ENCODE measurements around the gene PSMB2.

- TF ChIP-seq NANOG (IDR thresholded peaks at IDR 0.05; ENCODE audit: insufficient read depth, low read depth, low read length, poor library complexity, severe bottlenecking) (no peak), POLR2AphosphoS5 (IDR thresholded peaks at IDR 0.05; ENCODE audit: low read depth, low read length) (no peak), FOSL1 (IDR thresholded peaks at IDR 0.05; ENCODE audit: insufficient read depth, low read depth, low read length) (no peak), MAFK (IDR thresholded peaks at IDR 0.05; ENCODE audit: low read depth, low read length) (no peak)
- TF ChIP-seq, protein P1, sequence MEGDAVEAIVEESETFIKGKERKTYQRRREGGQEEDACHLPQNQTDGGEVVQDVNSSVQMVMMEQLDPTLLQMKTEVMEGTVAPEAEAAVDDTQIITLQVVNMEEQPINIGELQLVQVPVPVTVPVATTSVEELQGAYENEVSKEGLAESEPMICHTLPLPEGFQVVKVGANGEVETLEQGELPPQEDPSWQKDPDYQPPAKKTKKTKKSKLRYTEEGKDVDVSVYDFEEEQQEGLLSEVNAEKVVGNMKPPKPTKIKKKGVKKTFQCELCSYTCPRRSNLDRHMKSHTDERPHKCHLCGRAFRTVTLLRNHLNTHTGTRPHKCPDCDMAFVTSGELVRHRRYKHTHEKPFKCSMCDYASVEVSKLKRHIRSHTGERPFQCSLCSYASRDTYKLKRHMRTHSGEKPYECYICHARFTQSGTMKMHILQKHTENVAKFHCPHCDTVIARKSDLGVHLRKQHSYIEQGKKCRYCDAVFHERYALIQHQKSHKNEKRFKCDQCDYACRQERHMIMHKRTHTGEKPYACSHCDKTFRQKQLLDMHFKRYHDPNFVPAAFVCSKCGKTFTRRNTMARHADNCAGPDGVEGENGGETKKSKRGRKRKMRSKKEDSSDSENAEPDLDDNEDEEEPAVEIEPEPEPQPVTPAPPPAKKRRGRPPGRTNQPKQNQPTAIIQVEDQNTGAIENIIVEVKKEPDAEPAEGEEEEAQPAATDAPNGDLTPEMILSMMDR (IDR thresholded peaks at IDR 0.05; ENCODE audit: control extremely low read depth in 1 of 3, insufficient read depth in 1 of 3, low read depth in 1 of 3, low read length in 3 of 3), result no peak
These were observed 47.1 kb downstream of the PSMB2 start for GRCh38 chr1:35594005-35594760.

All from H1 (cell line).